Thyroid gland (tissue), 4 donors: ENCODE data around the gene AFP.

Experiments
- POLR2A ChIP-seq, 2 donors: fragments of 450-650 bp; IDR thresholded peaks; one replicate each; pipeline ENCODE4 v1.6.1; 2017; ENCODE audit warnings: antibody characterized with exemption in 2 of 2, mild to moderate bottlenecking in 2 of 2, moderate library complexity in 1 of 2
- TF ChIP-seq, protein P1 (sequence below), 6 experiments: fragments of 200-600 bp in 3 of 6; fragments of 450-650 bp in 3 of 6; sonication (generic) in 3 of 6; IDR thresholded peaks; one replicate each; pipeline ENCODE4 v1.5.1; 2016 to 2019; ENCODE audit warnings: antibody characterized with exemption in 6 of 6, mild to moderate bottlenecking in 2 of 6, inconsistent platforms in 1 of 6, moderate library complexity in 1 of 6

DNA sequence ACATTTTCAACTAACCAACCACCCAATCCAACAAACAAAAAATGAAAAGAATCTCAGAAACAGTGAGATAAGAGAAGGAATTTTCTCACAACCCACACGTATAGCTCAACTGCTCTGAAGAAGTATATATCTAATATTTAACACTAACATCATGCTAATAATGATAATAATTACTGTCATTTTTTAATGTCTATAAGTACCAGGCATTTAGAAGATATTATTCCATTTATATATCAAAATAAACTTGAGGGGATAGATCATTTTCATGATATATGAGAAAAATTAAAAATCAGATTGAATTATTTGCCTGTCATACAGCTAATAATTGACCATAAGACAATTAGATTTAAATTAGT, 4.2 kb upstream of the AFP start:
- TF ChIP-seq POLR2A (IDR thresholded peaks at IDR 0.05) = no peak
- TF ChIP-seq, protein P1, sequence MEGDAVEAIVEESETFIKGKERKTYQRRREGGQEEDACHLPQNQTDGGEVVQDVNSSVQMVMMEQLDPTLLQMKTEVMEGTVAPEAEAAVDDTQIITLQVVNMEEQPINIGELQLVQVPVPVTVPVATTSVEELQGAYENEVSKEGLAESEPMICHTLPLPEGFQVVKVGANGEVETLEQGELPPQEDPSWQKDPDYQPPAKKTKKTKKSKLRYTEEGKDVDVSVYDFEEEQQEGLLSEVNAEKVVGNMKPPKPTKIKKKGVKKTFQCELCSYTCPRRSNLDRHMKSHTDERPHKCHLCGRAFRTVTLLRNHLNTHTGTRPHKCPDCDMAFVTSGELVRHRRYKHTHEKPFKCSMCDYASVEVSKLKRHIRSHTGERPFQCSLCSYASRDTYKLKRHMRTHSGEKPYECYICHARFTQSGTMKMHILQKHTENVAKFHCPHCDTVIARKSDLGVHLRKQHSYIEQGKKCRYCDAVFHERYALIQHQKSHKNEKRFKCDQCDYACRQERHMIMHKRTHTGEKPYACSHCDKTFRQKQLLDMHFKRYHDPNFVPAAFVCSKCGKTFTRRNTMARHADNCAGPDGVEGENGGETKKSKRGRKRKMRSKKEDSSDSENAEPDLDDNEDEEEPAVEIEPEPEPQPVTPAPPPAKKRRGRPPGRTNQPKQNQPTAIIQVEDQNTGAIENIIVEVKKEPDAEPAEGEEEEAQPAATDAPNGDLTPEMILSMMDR (IDR thresholded peaks at IDR 0.05) = no peak
